OCI-M2 (cell line): Measurements from ENCODE around the gene MIX23.

Source experiments
- DNase-seq: peaks from one replicate; lab custom pipeline; 2025; ENCODE audit not compliant: unreplicated experiment; lab: John Stamatoyannopoulos, UW

MIX23 gene

GRCh38 chr3:122382888-122383666 is at the start of gene MIX23:
TSS of gene MIX23 (minus strand) at chr3:122383231. CDS start at chr3:122383224, 7 bp downstream.
- DNase-seq, result peak; percentile 77

- no peak for DNase-seq
Observed at GRCh38 chr3:122430371-122430770, 47.3 kb upstream of the MIX23 start.

GRCh38 chr3:122427857-122428471 is 44.9 kb upstream of the MIX23 start:
- no peak for DNase-seq

GRCh38 chr3:122421836-122422235 is 38.8 kb upstream of the MIX23 start:
- no peak for DNase-seq

GRCh38 chr3:122421101-122421500 is 38.1 kb upstream of the MIX23 start:
- no peak for DNase-seq

- DNase-seq, result no peak
Observed at GRCh38 chr3:122416966-122417365, 33.9 kb upstream of the MIX23 start.

- DNase-seq, result no peak
Observed at GRCh38 chr3:122415762-122416654, 33.0 kb upstream of the MIX23 start, which contains the start of gene WDR5B. TSS of gene WDR5B (minus strand) at chr3:122416062. CDS start at chr3:122415528, 534 bp downstream.

- DNase-seq, result no peak
Observed at GRCh38 chr3:122415104-122415744, 32.2 kb upstream of the MIX23 start.

GRCh38 chr3:122414391-122414790 is 31.4 kb upstream of the MIX23 start:
- no peak for DNase-seq

GRCh38 chr3:122410639-122411038 is 27.6 kb upstream of the MIX23 start:
- no peak for DNase-seq

- no peak for DNase-seq
Observed at GRCh38 chr3:122410111-122410510, 27.1 kb upstream of the MIX23 start.

GRCh38 chr3:122409446-122409845 is 26.4 kb upstream of the MIX23 start:
- no peak for DNase-seq

GRCh38 chr3:122407946-122408345 is 24.9 kb upstream of the MIX23 start:
- DNase-seq, result no peak

GRCh38 chr3:122406198-122406597 is 23.2 kb upstream of the MIX23 start:
- DNase-seq, result no peak

- no peak for DNase-seq
Observed at GRCh38 chr3:122405015-122405414, 22.0 kb upstream of the MIX23 start.

- DNase-seq, result no peak
Observed at GRCh38 chr3:122403489-122403888, 20.5 kb upstream of the MIX23 start.

- DNase-seq, result no peak
Observed at GRCh38 chr3:122398920-122399319, 15.9 kb upstream of the MIX23 start.

- no peak for DNase-seq
Observed at GRCh38 chr3:122397201-122397600, 14.2 kb upstream of the MIX23 start.

- no peak for DNase-seq
Observed at GRCh38 chr3:122396511-122396910, 13.5 kb upstream of the MIX23 start.

GRCh38 chr3:122395582-122395981 is 12.6 kb upstream of the MIX23 start:
- no peak for DNase-seq

- no peak for DNase-seq
Observed at GRCh38 chr3:122394173-122394572, 11.1 kb upstream of the MIX23 start.
